Skin of body (tissue), 2 donors: Measurements from ENCODE around the gene STK31. TPM values are rescaled to one million over a fixed set of nuclear protein-coding genes. Genes with fewer than 3 reads are reported as not detected.
"Not testable (repeated sequence)": the region's sequence is repeated elsewhere in the genome, so short reads cannot be mapped to it uniquely, and the experiment has no call there.

Source experiments
- DNase-seq: peaks from one replicate; lab custom pipeline; 2025; lab: John Stamatoyannopoulos, UW
- total RNA-seq: library from RNA; depleted of rRNA; stranded (reverse); fragments of >200 nt; gene quantifications from one replicate; pipeline ENCODE4 v1.2.3, GENCODE V29; 2014

The STK31 gene
- total RNA-seq, 1 donor from 2014 or later = 0.20 TPM

DNA sequence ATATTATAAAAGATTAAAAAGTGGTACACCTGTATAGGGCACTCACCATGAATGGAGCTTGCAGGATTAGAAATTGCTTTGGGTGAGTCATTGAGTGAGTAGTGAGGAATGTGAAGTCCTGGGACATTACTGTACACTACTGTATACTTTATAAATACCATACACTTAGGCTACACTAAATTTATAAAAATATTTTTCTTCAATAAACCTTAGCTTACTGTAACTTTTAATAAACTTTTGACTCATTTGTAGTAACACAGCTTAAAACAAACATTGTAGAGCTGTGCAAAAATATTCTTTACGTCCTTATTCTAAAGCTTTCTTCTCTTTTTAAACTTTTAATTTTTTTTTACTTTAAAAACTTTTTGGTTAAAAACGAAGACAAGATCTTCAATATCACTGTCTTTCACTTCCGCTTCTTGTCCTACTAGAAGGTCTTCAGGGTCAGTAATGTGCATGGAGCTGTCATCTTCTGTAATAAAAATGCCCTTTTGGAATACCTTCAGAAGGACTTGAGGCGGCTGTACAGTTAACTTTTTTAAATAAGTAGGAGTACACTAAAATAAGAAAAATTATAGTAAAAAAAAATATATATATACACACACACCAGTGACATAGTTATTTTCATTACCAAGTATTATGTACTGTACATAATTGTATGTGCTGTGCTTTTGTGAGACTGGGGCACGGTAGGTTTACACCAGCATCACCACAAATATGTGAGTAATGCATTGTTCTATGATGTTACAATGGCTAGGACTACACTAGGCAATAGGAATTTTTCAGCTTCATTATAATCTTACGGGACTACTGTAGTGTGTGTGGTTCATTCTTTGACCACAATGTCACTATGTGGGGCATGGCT, 3.5 kb downstream of the STK31 start:
- no peak for DNase-seq

- DNase-seq = no peak
Observed at GRCh38 chr7:23714150-23714464, 4.1 kb downstream of the STK31 start.

DNA sequence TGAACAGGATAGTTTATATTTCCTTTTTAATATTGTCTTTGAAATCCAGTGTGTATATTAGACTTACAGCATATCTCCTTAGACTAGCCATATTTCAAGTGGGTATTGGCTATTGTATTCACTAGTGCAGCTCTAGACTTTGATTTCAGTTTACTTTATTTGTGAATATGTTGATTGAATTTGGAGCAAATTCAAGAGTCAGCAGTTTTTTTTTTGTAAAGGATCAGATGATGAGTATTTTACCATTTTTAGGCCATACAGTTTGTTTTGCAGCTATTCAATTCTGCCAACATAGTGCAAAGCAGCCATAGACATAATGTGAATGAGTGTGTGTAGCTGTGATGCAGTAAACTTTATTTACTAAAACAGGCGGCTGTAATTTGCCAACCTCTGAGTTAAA, 4.6 kb downstream of the STK31 start:
- no peak for DNase-seq

GRCh38 chr7:23715099-23715498, 5.1 kb downstream of the STK31 start:
- DNase-seq = no peak

DNA sequence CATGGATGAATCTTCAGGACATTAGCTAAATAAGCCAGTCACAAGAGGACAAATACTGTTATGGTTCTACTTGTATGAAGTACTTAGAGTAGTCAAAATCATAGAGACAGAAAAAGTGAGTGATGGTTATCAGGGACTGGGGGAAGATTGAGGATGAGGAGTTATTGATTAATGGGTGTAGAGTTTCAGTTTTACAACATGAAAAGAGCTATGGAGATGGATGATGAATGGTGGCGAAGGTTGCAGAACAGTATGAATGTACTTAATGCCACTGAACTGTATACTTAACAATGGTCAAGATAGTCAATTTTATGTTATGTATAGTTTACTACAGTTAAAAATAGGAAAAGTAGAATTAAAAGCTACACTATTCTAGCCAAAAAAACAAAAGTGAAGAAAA, 7.8 kb downstream of the STK31 start:
- no peak for DNase-seq

- DNase-seq = no peak
Observed at GRCh38 chr7:23721456-23721855, 11.4 kb downstream of the STK31 start.

DNA sequence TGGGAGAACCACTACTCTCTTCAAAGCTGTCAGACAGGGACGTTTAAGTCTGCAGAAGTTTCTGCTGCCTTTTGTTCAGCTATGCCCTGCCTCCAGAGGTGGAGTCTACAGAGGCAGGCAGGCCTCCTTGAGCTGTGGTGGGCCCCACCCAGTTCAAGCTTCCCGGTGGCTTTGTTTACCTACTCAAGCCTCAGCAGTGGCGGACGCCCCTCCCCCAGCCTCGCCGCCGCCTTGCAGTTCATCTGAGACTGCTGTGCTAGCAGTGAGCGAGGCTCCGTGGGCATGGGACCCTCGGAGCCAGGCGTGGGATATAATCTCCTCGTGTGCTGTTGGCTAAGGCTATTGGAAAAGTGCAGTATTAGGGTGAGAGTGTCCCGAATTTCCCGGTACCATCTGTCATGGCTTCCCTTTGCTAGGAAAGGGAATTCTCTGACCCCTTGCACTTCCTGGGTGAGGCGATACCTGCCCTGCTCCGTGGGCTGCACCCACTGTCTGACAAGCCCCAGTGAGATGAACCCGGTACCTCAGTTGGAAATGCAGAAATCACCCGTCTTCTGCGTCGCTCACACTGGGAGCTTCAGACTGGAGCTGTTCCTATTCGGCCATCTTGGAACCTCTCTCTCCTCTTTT, 12.7 kb downstream of the STK31 start:
- DNase-seq = not testable (repeated sequence)

GRCh38 chr7:23724113-23724512, 14.1 kb downstream of the STK31 start:
- DNase-seq = not testable (repeated sequence)

DNA sequence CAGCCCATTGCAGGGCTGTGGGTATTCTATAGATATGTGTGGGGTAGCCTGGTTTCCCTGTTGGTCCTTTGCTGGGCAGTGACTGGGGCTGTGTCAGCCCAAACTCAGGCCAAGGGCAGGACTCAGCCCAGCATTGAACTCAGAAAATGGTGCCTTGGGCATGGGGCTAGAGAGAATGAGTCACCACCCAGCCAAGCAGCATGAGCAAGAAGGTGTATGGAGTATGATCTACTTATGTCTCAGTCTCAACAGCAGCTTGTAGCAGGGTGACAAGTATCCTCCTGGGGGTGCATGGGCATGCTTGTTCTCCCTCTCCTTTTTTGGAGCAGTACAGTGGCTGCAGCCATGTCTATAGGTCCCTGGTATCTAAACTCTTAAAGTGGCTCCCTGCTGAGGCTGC, 32.0 kb downstream of the STK31 start:
- no peak for DNase-seq

- no peak for DNase-seq
Observed at GRCh38 chr7:23743226-23743625, 33.2 kb downstream of the STK31 start.

DNA sequence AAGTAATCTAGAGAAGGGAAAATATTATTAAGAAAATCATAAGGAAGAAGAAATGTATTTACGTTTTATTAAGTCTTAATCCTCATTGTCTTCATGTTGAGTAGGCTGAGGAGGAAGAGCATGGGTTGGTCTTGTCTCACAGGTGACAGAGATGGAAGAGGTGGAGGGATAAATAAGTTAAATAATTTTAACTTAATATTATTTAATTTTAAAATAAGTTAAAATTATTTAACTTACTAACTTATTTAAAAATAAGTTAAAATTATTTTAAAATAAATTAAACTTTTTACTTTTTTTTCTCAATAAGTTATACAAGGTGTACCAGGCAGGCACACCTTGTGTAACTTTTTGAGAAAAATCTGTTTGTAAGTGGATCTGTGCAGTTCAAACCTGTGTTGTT, 36.6 kb downstream of the STK31 start:
- DNase-seq = no peak

DNA sequence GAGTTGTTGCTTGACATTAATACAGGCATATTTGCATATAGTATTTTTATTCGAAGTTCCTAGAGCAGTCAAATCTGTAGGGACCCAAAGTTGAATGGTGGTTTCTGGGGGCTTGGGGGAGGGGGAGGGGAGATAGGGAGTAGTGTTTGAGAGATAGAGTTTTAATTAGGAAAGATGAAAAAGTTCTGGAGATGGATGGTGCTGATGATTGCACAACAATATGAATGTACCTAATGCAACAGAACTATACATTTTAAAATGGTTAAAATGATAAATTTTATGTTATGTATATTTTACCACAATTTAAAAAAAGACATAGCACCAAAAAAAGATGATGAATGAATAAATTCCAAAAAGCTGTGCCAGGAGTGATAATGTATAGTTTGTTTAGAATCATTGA, 41.8 kb downstream of the STK31 start:
- no peak for DNase-seq

DNA sequence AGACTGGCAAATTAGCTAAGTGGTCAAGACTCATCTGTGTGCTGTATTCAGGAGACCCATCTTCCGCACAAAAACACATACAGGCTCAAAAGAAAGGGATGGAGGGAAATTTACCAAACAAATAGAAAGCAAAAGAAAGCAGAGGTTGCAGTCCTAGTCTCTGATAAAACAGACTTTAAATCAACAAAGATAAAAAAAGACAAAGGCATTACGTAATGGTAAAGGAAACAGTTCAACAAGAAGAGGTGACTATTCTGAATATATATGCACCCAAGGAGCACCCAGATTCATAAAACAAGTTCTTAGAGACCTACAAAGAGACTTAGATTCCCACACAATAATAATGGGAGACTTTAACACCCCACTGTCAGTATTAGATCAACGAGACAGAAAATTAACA, 48.8 kb downstream of the STK31 start:
- DNase-seq = not testable (repeated sequence)

- no peak for DNase-seq
Observed at GRCh38 chr7:23759671-23760391, 49.8 kb downstream of the STK31 start.

DNA sequence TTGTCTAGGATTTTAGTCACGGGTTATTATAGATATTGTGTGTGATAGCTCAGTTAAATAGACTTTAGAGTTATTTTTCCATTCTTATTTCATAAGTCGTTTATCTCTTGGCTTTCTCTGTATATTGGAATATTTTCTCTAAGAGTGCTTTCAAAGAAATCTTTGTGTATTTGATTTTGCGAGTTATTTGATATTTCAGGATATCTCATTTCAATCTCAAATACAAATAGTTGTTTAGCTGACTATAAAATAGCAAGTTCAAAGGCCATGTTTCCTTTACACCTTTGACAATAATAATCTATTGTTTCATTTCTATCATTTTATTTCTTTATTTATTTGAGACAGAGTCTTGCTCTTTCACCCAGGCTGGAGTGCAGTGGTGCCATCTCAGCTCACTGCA, 55.9 kb downstream of the STK31 start:
- no peak for DNase-seq

DNA sequence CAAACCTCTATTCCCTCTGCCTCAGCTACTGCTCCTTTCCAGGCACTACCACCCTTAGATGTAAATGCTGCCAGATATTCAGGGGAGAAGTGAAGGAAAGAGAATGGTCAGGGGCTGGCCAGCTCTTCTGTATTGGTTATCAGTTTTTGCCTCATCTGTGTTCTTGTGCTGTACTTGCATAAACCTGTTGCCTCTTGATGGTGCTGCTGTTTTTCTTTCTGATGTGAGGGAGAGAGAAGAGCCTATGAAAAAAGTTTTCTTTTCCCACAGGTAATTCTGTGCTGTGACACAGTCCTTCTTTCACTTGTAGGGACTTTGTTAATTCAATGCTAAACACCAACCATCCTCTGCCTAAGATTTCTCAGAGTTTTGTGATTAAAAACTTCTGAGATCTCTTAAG, 57.5 kb downstream of the STK31 start:
- DNase-seq = no peak

DNA sequence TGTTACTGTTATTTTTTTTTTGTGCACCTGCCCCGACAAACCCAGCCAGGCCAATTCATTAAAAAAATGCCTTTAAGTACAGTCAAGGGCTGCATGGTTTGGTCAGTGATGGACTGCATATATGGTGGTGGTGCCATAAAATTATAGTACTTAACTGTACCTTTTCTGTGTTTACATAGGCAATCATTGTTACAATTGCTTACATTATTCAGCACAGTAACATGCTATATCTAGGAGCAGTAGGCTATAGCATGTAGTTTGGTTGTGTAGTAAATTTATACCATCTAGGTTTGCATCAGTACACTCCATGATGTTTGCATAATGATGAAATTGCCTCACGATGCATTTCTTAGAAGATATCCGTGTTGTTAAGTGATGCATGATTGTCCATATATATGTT, 58.0 kb downstream of the STK31 start:
- no peak for DNase-seq

- not testable (repeated sequence) for DNase-seq
Observed at GRCh38 chr7:23779185-23779800, 69.3 kb downstream of the STK31 start.

GRCh38 chr7:23783115-23783514, 73.1 kb downstream of the STK31 start:
- DNase-seq = no peak

GRCh38 chr7:23787272-23787671, 77.3 kb downstream of the STK31 start:
- DNase-seq = no peak

DNA sequence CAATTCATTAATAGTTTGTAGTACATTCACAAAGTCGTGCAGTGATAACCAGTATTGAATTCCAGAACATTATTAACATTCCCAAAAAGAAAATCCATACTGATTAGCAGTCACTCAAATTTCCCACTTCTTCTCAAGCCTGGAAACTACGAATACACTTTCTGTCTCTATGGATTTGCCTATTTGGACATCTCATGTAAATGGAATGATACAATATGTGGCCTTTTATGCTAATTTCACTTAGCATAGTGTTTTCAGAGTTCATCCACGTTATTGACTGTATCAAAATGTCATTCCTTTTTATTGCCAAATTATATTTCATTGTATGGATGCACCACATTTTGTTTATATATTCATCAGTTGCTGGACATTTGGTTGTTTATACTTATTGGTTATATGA, 78.8 kb downstream of the STK31 start:
- DNase-seq = peak; percentile 1

GRCh38 chr7:23791721-23792120, 81.7 kb downstream of the STK31 start:
- no peak for DNase-seq
